Neuronal stem cell (in vitro differentiated cells): ENCODE measurements around the gene SYNE3.

Experiments used
- DNase-seq: peaks from one replicate; pipeline ENCODE4 v3.0.0-alpha.2; 2013; ENCODE audit warnings: low spot score
- H2AFZ ChIP-seq: one replicate; pipeline ENCODE4 v1.6.1; 2013; ENCODE audit warnings: mild to moderate bottlenecking, low read length, inconsistent platforms
- H2AK5ac ChIP-seq: 2 replicates; pipeline ENCODE4 v1.6.1; 2013; ENCODE audit warnings: low read depth, mild to moderate bottlenecking, inconsistent platforms, low read length, moderate library complexity, mixed read lengths
- H2BK120ac ChIP-seq: 2 replicates; pipeline ENCODE4 v1.6.1; 2013; ENCODE audit warnings: low read depth, mild to moderate bottlenecking, inconsistent platforms, low read length, moderate library complexity, mixed read lengths
- H2BK12ac ChIP-seq: one replicate; pipeline ENCODE4 v1.6.1; 2013; ENCODE audit warnings: low read length, inconsistent platforms
- H2BK15ac ChIP-seq: 2 replicates; pipeline ENCODE4 v1.6.1; 2013; ENCODE audit warnings: mild to moderate bottlenecking, low read length, inconsistent platforms, mixed read lengths
- H2BK5ac ChIP-seq: one replicate; pipeline ENCODE4 v1.6.1; 2013; ENCODE audit warnings: inconsistent platforms, mild to moderate bottlenecking, low read length, moderate library complexity
- H3K14ac ChIP-seq: one replicate; pipeline ENCODE4 v1.6.1; 2013; ENCODE audit warnings: low read length, inconsistent platforms
- H3K18ac ChIP-seq: 2 replicates; pipeline ENCODE4 v1.6.1; 2013; ENCODE audit warnings: low read length, inconsistent platforms
- H3K23ac ChIP-seq: 2 replicates; pipeline ENCODE4 v1.6.1; 2013; ENCODE audit warnings: low read depth, mild to moderate bottlenecking, mixed read lengths, low read length, inconsistent platforms; ENCODE audit not compliant: poor library complexity
- H3K27ac ChIP-seq: replicated peaks from 3 replicates; pipeline ENCODE4 v1.5.1; 2013; ENCODE audit warnings: low read length, inconsistent platforms
- H3K27me3 ChIP-seq, 3 experiments: 2 replicates each; pipeline ENCODE4 v1.6.1; 2013; ENCODE audit warnings: low read length in 3 of 3, mild to moderate bottlenecking in 2 of 3, inconsistent platforms in 1 of 3, low read depth in 1 of 3, mixed read lengths in 1 of 3, moderate library complexity in 1 of 3; ENCODE audit not compliant: control insufficient read depth in 3 of 3, insufficient read depth in 3 of 3
- H3K36me3 ChIP-seq, 2 donors: replicated peaks in 1 of 2; 2 replicates each; pipeline ENCODE4 v1.6.1; 2013; ENCODE audit warnings: low read length in 2 of 2; ENCODE audit not compliant: control insufficient read depth in 2 of 2, insufficient read depth in 2 of 2
- H3K4ac ChIP-seq: 2 replicates; pipeline ENCODE4 v1.6.1; 2013; ENCODE audit warnings: inconsistent platforms, mild to moderate bottlenecking, low read length, moderate library complexity
- H3K4me1 ChIP-seq, 2 donors: 1 replicate in 1 of 2; 2 replicates in 1 of 2; pipeline ENCODE4 v1.6.1; 2013; ENCODE audit warnings: low read length in 2 of 2, low read depth in 1 of 2; ENCODE audit not compliant: control insufficient read depth in 2 of 2, insufficient read depth in 1 of 2
- H3K4me2 ChIP-seq: one replicate; pipeline ENCODE4 v1.6.1; 2013; ENCODE audit warnings: mild to moderate bottlenecking, low read length, inconsistent platforms; ENCODE audit not compliant: insufficient read depth, poor library complexity, severe bottlenecking
- H3K4me3 ChIP-seq, 2 donors: 2 replicates each; pipeline ENCODE4 v1.5.1; 2013; ENCODE audit warnings: low read length in 2 of 2, mild to moderate bottlenecking in 2 of 2, inconsistent platforms in 1 of 2, moderate library complexity in 1 of 2
- H3K79me1 ChIP-seq: one replicate; pipeline ENCODE4 v1.6.1; 2013; ENCODE audit warnings: low read depth, mild to moderate bottlenecking, inconsistent platforms, low read length, moderate library complexity
- H3K9ac ChIP-seq: one replicate; pipeline ENCODE4 v1.6.1; 2013; ENCODE audit warnings: mild to moderate bottlenecking, low read depth, low read length, inconsistent platforms; ENCODE audit not compliant: poor library complexity
- H3K9me3 ChIP-seq, 2 donors: replicated peaks in 1 of 2; 2 replicates each; pipeline versions ENCODE3 to v1.6.1; 2013; ENCODE audit warnings: low read length in 2 of 2, mild to moderate bottlenecking in 2 of 2, inconsistent platforms in 1 of 2, low read depth in 1 of 2, mixed read lengths in 1 of 2, moderate library complexity in 1 of 2; ENCODE audit not compliant: control insufficient read depth in 2 of 2, insufficient read depth in 1 of 2
- H4K8ac ChIP-seq: one replicate; pipeline ENCODE4 v1.6.1; 2013; ENCODE audit warnings: low read depth, mild to moderate bottlenecking, inconsistent platforms, low read length, moderate library complexity
- H4K91ac ChIP-seq: one replicate; pipeline ENCODE4 v1.6.1; 2013; ENCODE audit warnings: low read length, low read depth, mild to moderate bottlenecking, inconsistent platforms; ENCODE audit not compliant: poor library complexity
- WGBS, 2 donors: extraction: QIAGEN DNeasy Blood & Tissue Kit; methylation state at CpG; one replicate each; pipeline ENCODE4 v1.1.7; 2013; ENCODE audit warnings: missing lambda C conversion rate in 2 of 2, mixed read lengths in 1 of 2; ENCODE audit not compliant: insufficient read length in 2 of 2, insufficient replicate concordance in 1 of 2; ENCODE audit errors: extremely low coverage in 2 of 2; 5-methylcytosine and 5-hydroxymethylcytosine counted together

Gene SYNE3

GRCh38 chr14:95474486-95474885 lies 42.0 kb downstream of the SYNE3 start:
- H3K36me3 ChIP-seq: no peaks in the 10 kb centered on the region
- no peak overlapping the region for H3K14ac ChIP-seq
- no peak overlapping the region for H2BK15ac ChIP-seq
- no peak overlapping the region for H4K91ac ChIP-seq
- H2BK12ac ChIP-seq: no peak overlapping the region
- no peak overlapping the region for H3K9ac ChIP-seq
- H3K27ac ChIP-seq: no peak overlapping the region
- no peak overlapping the region for H3K18ac ChIP-seq
- peaks cover 0 to 3% of the 10 kb centered on the region in 2 donors for H3K4me1 ChIP-seq
- no peaks in the 10 kb centered on the region for H3K79me1 ChIP-seq
- no peaks in the 10 kb centered on the region for H3K9me3 ChIP-seq
- no peak overlapping the region for H3K4me3 ChIP-seq
- WGBS, 2 donors: no CpG with 5 or more reads among the region's 6 CpGs
- H2BK120ac ChIP-seq: no peak overlapping the region
- H3K23ac ChIP-seq: no peak overlapping the region
- no peak overlapping the region for H3K4me2 ChIP-seq
- peaks cover 0 to 14% (median 2%) of the 10 kb centered on the region in 3 experiments for H3K27me3 ChIP-seq
- no peak overlapping the region for H3K4ac ChIP-seq
- no peak for DNase-seq
- no peak overlapping the region for H4K8ac ChIP-seq
- H2BK5ac ChIP-seq: no peak overlapping the region
- H2AK5ac ChIP-seq: no peak overlapping the region
- no peak overlapping the region for H2AFZ ChIP-seq

GRCh38 chr14:95472819-95473251 lies 43.6 kb downstream of the SYNE3 start:
- H2BK120ac ChIP-seq: no peak overlapping the region
- H3K27ac ChIP-seq: no peak overlapping the region
- no peak overlapping the region for H2AFZ ChIP-seq
- no peak overlapping the region for H3K4me3 ChIP-seq
- H3K9ac ChIP-seq: no peak overlapping the region
- H2BK15ac ChIP-seq: no peak overlapping the region
- no peaks in the 10 kb centered on the region for H3K79me1 ChIP-seq
- no peak overlapping the region for H4K8ac ChIP-seq
- H3K36me3 ChIP-seq: no peaks in the 10 kb centered on the region
- no peak overlapping the region for H3K23ac ChIP-seq
- WGBS, 2 donors: no CpG with 5 or more reads among the region's 10 CpGs
- no peak overlapping the region for H3K14ac ChIP-seq
- DNase-seq: no peak
- peaks cover 0 to 3% of the 10 kb centered on the region in 2 donors for H3K4me1 ChIP-seq
- H4K91ac ChIP-seq: no peak overlapping the region
- no peak overlapping the region for H2AK5ac ChIP-seq
- no peak overlapping the region for H2BK12ac ChIP-seq
- no peak overlapping the region for H3K4ac ChIP-seq
- H2BK5ac ChIP-seq: no peak overlapping the region
- peaks cover 0 to 17% (median 2%) of the 10 kb centered on the region in 3 experiments for H3K27me3 ChIP-seq
- no peak overlapping the region for H3K4me2 ChIP-seq
- H3K9me3 ChIP-seq: no peaks in the 10 kb centered on the region
- H3K18ac ChIP-seq: no peak overlapping the region

GRCh38 chr14:95471476-95471875 lies 45.0 kb downstream of the SYNE3 start:
- Histone ChIP-seq H4K8ac (no peak overlapping the region), H4K91ac (no peak overlapping the region), H3K9me3 (no peaks in the 10 kb centered on the region), H3K36me3 (no peaks in the 10 kb centered on the region), H3K27ac (no peak overlapping the region), H3K4ac (no peak overlapping the region), H2AFZ (no peak overlapping the region), H3K4me2 (no peak overlapping the region), H3K27me3 (peaks cover 0 to 20% (median 2%) of the 10 kb centered on the region in 3 experiments), H3K4me3 (no peak overlapping the region), H2BK120ac (no peak overlapping the region), H2BK5ac (no peak overlapping the region), H2BK15ac (no peak overlapping the region), H3K4me1 (peaks cover 0 to 3% of the 10 kb centered on the region in 2 donors), H3K14ac (no peak overlapping the region), H2AK5ac (no peak overlapping the region), H3K79me1 (no peaks in the 10 kb centered on the region), H3K23ac (no peak overlapping the region), H2BK12ac (no peak overlapping the region), H3K18ac (no peak overlapping the region), H3K9ac (no peak overlapping the region)
- no peak for DNase-seq
- no CpG with 5 or more reads among the region's 7 CpGs for WGBS, 2 donors

- no peak overlapping the region for H2BK5ac ChIP-seq
Observed at GRCh38 chr14:95471016-95471415, 45.4 kb downstream of the SYNE3 start.

More at GRCh38 chr14:95471016-95471415, 45.4 kb downstream of the SYNE3 start:
- DNase-seq: no peak
- Histone ChIP-seq H4K91ac (no peak overlapping the region), H2AK5ac (no peak overlapping the region), H3K4ac (no peak overlapping the region), H2BK15ac (no peak overlapping the region), H3K9me3 (no peaks in the 10 kb centered on the region), H2BK12ac (no peak overlapping the region), H3K27ac (no peak overlapping the region), H4K8ac (no peak overlapping the region), H3K9ac (no peak overlapping the region), H3K4me1 (peaks cover 0 to 3% of the 10 kb centered on the region in 2 donors), H3K27me3 (peaks cover 0 to 20% (median 2%) of the 10 kb centered on the region in 3 experiments), H3K4me3 (no peak overlapping the region), H3K4me2 (no peak overlapping the region), H3K36me3 (no peaks in the 10 kb centered on the region), H3K79me1 (no peaks in the 10 kb centered on the region), H3K14ac (no peak overlapping the region), H3K18ac (no peak overlapping the region), H3K23ac (no peak overlapping the region), H2BK120ac (no peak overlapping the region), H2AFZ (no peak overlapping the region)
- no CpG with 5 or more reads among the region's 2 CpGs for WGBS, 2 donors
